Measurements from ENCODE around the gene EIF4G3.
"Not testable (repeated sequence)": the region's sequence is repeated elsewhere in the genome, so short reads cannot be mapped to it uniquely, and the experiment has no call there.

Gene EIF4G3

DNA sequence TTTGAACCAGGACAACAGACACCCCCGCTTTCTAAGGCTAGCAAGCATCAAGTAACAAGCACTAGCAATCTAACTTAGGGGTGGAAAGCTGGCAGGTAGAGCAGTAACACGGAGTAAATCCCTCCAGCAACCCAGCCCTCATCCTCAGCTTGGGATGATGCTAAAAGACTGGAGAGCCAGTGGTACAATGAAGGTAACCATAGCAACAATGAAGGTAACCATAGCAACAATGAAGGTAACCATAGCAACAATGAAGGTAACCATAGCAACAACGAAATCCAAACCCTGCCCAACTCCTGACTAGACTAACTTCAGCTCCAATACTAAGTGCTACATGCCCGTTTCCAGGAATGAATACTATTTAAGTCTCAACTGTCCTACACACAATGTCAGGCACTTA lies 22.2 kb upstream of the EIF4G3 start:
- H3K4me3 ChIP-seq (IDR thresholded peaks at IDR 0.05; ENCODE audit: insufficient read depth, low read depth, low read length), result no peak overlapping the region
- no peaks in the 10 kb centered on the region for H3K27me3 ChIP-seq (ENCODE audit: insufficient read depth, low read depth)
- no peak overlapping the region for H3K9ac ChIP-seq
- H2AFZ ChIP-seq (ENCODE audit: low read depth), result no peak overlapping the region
- no peaks in the 10 kb centered on the region for H4K20me1 ChIP-seq (ENCODE audit: insufficient read depth)
- H3K36me3 ChIP-seq (ENCODE audit: insufficient read depth), result no peaks in the 10 kb centered on the region
- H3K79me2 ChIP-seq (ENCODE audit: insufficient read depth, low read depth), result no peaks in the 10 kb centered on the region
- no peak overlapping the region for H3K4me2 ChIP-seq
- TF ChIP-seq, protein P1, sequence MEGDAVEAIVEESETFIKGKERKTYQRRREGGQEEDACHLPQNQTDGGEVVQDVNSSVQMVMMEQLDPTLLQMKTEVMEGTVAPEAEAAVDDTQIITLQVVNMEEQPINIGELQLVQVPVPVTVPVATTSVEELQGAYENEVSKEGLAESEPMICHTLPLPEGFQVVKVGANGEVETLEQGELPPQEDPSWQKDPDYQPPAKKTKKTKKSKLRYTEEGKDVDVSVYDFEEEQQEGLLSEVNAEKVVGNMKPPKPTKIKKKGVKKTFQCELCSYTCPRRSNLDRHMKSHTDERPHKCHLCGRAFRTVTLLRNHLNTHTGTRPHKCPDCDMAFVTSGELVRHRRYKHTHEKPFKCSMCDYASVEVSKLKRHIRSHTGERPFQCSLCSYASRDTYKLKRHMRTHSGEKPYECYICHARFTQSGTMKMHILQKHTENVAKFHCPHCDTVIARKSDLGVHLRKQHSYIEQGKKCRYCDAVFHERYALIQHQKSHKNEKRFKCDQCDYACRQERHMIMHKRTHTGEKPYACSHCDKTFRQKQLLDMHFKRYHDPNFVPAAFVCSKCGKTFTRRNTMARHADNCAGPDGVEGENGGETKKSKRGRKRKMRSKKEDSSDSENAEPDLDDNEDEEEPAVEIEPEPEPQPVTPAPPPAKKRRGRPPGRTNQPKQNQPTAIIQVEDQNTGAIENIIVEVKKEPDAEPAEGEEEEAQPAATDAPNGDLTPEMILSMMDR (conservative IDR thresholded peaks at IDR 0.05; ENCODE audit: low read depth, low read length), result no peak
- H3K4me1 ChIP-seq (ENCODE audit: low read depth, poor library complexity, severe bottlenecking), result no peaks in the 10 kb centered on the region
- no peak overlapping the region for H3K27ac ChIP-seq

DNA sequence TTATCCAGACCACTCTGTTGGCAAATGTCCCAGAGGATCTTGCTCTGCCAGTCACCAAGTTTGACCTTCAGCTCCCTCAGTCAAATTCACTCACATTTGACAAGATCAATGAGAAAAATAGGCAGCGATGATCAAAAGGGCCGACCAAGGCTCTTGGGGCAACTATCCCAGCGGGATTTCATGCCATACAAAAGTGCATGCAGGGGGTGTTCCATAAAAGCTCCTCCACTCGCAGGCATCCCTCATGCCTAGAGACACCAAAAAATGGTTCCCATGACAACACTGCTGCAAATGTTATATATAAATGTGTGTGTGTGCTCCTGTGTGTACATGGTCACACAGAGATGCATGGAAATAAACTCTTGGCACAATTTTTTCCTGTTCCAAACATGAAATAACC lies 16.2 kb upstream of the EIF4G3 start:
- TF ChIP-seq, protein P1 (conservative IDR thresholded peaks at IDR 0.05; ENCODE audit: low read depth, low read length), result no peak
- H3K79me2 ChIP-seq (ENCODE audit: insufficient read depth, low read depth), result no peaks in the 10 kb centered on the region
- no peak overlapping the region for H3K4me2 ChIP-seq
- H3K9ac ChIP-seq, result no peak overlapping the region
- no peak overlapping the region for H2AFZ ChIP-seq (ENCODE audit: low read depth)
- H3K4me1 ChIP-seq (ENCODE audit: low read depth, poor library complexity, severe bottlenecking), result no peaks in the 10 kb centered on the region
- H3K27me3 ChIP-seq (ENCODE audit: insufficient read depth, low read depth), result no peaks in the 10 kb centered on the region
- H3K27ac ChIP-seq, result no peak overlapping the region
- no peaks in the 10 kb centered on the region for H3K36me3 ChIP-seq (ENCODE audit: insufficient read depth)
- no peak overlapping the region for H3K4me3 ChIP-seq (IDR thresholded peaks at IDR 0.05; ENCODE audit: insufficient read depth, low read depth, low read length)
- H4K20me1 ChIP-seq (ENCODE audit: insufficient read depth), result no peaks in the 10 kb centered on the region

DNA sequence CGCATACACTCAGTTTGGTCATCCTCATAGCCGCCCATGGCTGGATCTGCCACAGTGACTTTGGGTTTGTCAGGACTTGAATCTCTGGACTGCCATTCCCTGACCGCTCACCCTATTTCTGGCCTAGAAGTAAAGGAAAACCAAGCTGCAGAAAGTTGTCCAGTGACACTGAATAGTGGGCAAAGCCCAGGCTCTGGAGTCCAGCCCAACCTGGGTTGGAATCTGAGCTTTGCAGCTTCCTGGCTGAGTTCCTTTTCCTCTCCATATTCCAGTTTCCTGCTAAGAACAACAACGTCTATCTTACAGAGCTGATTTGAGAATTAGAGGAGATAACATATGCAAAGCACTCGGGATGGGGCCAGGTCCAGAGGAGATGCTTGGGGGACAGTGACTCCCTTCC lies 15.6 kb upstream of the EIF4G3 start:
- no peak overlapping the region for H3K4me2 ChIP-seq
- H3K27ac ChIP-seq, result no peak overlapping the region
- H3K4me3 ChIP-seq (IDR thresholded peaks at IDR 0.05; ENCODE audit: insufficient read depth, low read depth, low read length), result no peak overlapping the region
- H4K20me1 ChIP-seq (ENCODE audit: insufficient read depth), result no peaks in the 10 kb centered on the region
- TF ChIP-seq, protein P1 (conservative IDR thresholded peaks at IDR 0.05; ENCODE audit: low read depth, low read length), result no peak
- H3K9ac ChIP-seq, result no peak overlapping the region
- no peaks in the 10 kb centered on the region for H3K27me3 ChIP-seq (ENCODE audit: insufficient read depth, low read depth)
- H2AFZ ChIP-seq (ENCODE audit: low read depth), result no peak overlapping the region
- H3K4me1 ChIP-seq (ENCODE audit: low read depth, poor library complexity, severe bottlenecking), result no peaks in the 10 kb centered on the region
- no peaks in the 10 kb centered on the region for H3K36me3 ChIP-seq (ENCODE audit: insufficient read depth)
- no peaks in the 10 kb centered on the region for H3K79me2 ChIP-seq (ENCODE audit: insufficient read depth, low read depth)

DNA sequence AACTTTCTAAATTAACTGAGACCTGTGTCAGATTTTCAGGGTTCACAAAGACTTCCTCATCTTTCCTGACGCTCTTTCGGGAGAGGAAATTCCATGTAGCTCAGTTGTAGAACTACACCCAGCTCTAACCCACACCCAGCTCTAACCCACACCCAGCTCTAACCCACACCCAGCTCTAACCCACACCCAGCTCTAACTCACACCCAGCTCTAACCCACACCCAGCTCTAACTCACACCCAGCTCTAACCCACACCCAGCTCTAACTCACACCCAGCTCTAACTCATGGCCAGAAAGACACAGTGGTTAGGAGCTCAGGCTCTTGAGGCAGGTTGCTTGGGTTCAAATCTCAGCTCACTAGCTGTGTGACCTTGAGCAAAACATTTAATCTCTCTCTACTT lies 14.1 kb upstream of the EIF4G3 start:
- not testable (repeated sequence) for H4K20me1 ChIP-seq (ENCODE audit: insufficient read depth); H3K36me3 ChIP-seq (ENCODE audit: insufficient read depth); H3K79me2 ChIP-seq (ENCODE audit: insufficient read depth, low read depth); H3K4me1 ChIP-seq (ENCODE audit: low read depth, poor library complexity, severe bottlenecking); H3K4me3 ChIP-seq (IDR thresholded peaks at IDR 0.05; ENCODE audit: insufficient read depth, low read depth, low read length); H3K27me3 ChIP-seq (ENCODE audit: insufficient read depth, low read depth); H3K27ac ChIP-seq; H3K9ac ChIP-seq; H2AFZ ChIP-seq (ENCODE audit: low read depth); H3K4me2 ChIP-seq

DNA sequence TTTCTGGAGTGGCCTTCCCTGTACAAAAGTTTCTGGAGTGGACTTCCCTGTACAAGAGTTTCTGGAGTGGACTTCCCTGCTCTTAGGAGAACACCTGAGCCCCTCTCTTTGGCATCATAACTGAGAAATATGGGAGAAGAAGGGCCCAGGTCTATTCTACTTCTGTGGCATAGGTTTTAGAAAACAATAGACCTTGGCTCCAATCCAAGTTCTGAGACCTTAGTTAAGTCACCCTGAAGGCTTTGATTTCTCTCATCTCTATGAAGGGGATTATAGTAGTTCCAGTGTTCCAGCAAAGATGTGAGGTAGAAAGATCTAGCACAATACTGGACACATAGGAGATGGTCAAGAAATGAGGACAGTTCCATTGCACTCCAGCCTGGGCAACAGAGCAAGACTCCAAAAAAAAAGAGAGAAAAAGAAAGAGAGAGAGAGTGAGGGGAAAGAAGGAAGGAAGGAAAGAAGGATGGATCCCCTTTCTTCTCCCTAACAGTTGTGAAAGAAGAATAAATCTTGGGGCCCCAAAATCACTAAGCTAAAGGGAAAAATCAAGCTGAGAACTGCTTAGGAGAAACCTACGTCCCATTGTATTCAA lies 13.3 kb upstream of the EIF4G3 start:
- no peak overlapping the region for H3K4me2 ChIP-seq
- H3K27me3 ChIP-seq (ENCODE audit: insufficient read depth, low read depth), result no peaks in the 10 kb centered on the region
- no peaks in the 10 kb centered on the region for H3K4me1 ChIP-seq (ENCODE audit: low read depth, poor library complexity, severe bottlenecking)
- TF ChIP-seq, protein P1 (conservative IDR thresholded peaks at IDR 0.05; ENCODE audit: low read depth, low read length), result no peak
- no peaks in the 10 kb centered on the region for H3K79me2 ChIP-seq (ENCODE audit: insufficient read depth, low read depth)
- H3K9ac ChIP-seq, result no peak overlapping the region
- H3K27ac ChIP-seq, result no peak overlapping the region
- no peaks in the 10 kb centered on the region for H3K36me3 ChIP-seq (ENCODE audit: insufficient read depth)
- H4K20me1 ChIP-seq (ENCODE audit: insufficient read depth), result no peaks in the 10 kb centered on the region
- H3K4me3 ChIP-seq (IDR thresholded peaks at IDR 0.05; ENCODE audit: insufficient read depth, low read depth, low read length), result no peak overlapping the region
- H2AFZ ChIP-seq (ENCODE audit: low read depth), result no peak overlapping the region
